K562 (cell line): Measurements from ENCODE around the gene TEX264. TPM values are rescaled to one million over a fixed set of nuclear protein-coding genes. Genes with fewer than 3 reads are reported as not detected.
A peak's percentile ranks its signal among the peaks of the same experiment; 100 is the strongest.

Source experiments
- ATAC-seq: fragments of 200-7000 bp; cut with Tn5 transposase; 3 replicates; pipeline ENCODE4 v1.9.1; 2020; ENCODE audit warnings: moderate library complexity
- BruUV-seq: library from RNA; stranded (reverse); fragments of 400-500 nt; replicated peaks from 2 replicates; lab custom pipeline; 2021; lab: Mats Ljungman, UMichigan
- CTCF ChIA-PET: fragments of 300-600 bp; formaldehyde crosslinking; extraction: SDS; loops from one replicate; lab custom pipeline; 2021; ENCODE audit warnings: low intra/inter-chr PET ratio; lab: Yijun Ruan, JAX
- POLR2A ChIA-PET: fragments of 300-600, 350-650 bp; sonication (Branson Sonifier 250); formaldehyde crosslinking; extraction: SDS; loops from one replicate; lab custom pipeline; 2021; ENCODE audit warnings: antibody characterized with exemption, inconsistent platforms; lab: Yijun Ruan, JAX
- DNase-seq, 4 experiments: peaks; one replicate each; pipeline versions ENCODE4 v3.0.0 to v3.0.0-alpha.2; 2011 to 2018; ENCODE audit warnings: low spot score in 3 of 4, mixed read lengths in 3 of 4; ENCODE audit errors: extremely low read depth in 1 of 4
- FAIRE-seq: peaks from 2 replicates; lab custom pipeline; 2011; peaks lifted over from hg19 to GRCh38; lab: Jason Lieb, UNC
- H2AFZ ChIP-seq: 2 replicates; pipeline ENCODE4 v1.6.0; 2011; ENCODE audit warnings: low read depth, low read length, control low read depth, inconsistent platforms
- H3K27ac ChIP-seq: fragments of 200-600 bp; 3 replicates; pipeline ENCODE4 v1.8.0; 2011; ENCODE audit warnings: low read depth, mild to moderate bottlenecking, control low read depth, inconsistent platforms, low read length, moderate library complexity, mixed read lengths; ENCODE audit errors: extremely low read depth
- H3K27me3 ChIP-seq, 2 experiments: fragments of 300-600 bp in 1 of 2; 2 replicates in 1 of 2; 3 replicates in 1 of 2; pipeline versions ENCODE4 v1.6.0 to v1.8.0; 2011; ENCODE audit warnings: inconsistent platforms in 2 of 2, low read length in 2 of 2, mild to moderate bottlenecking in 1 of 2, mixed read lengths in 1 of 2, moderate library complexity in 1 of 2; ENCODE audit not compliant: control insufficient read depth in 2 of 2, insufficient read depth in 2 of 2
- H3K36me3 ChIP-seq: fragments of 300-600 bp; 3 replicates; pipeline ENCODE4 v1.8.0; 2011; ENCODE audit warnings: mild to moderate bottlenecking, low read length, inconsistent platforms; ENCODE audit not compliant: control insufficient read depth, insufficient read depth
- H3K4me1 ChIP-seq, 2 experiments: fragments of 200-600 bp in 1 of 2; replicated peaks in 1 of 2; 2 replicates in 1 of 2; 3 replicates in 1 of 2; pipeline versions ENCODE4 v1.5.1 to v1.8.0; 2011; ENCODE audit warnings: inconsistent platforms in 2 of 2, low read length in 2 of 2, mild to moderate bottlenecking in 1 of 2, mixed read lengths in 1 of 2, moderate library complexity in 1 of 2; ENCODE audit not compliant: control insufficient read depth in 2 of 2, insufficient read depth in 2 of 2
- H3K4me2 ChIP-seq: 2 replicates; pipeline ENCODE4 v1.6.1; 2011; ENCODE audit warnings: low read length, control low read depth, inconsistent platforms, mixed read lengths; ENCODE audit not compliant: insufficient read depth
- H3K4me3 ChIP-seq: fragments of 200-600 bp; sonication (generic), shearing (Covaris generic); 2 replicates; pipeline ENCODE4 v1.5.1; 2016; ENCODE audit warnings: control low read depth, inconsistent platforms
- H3K79me2 ChIP-seq: fragments of 200-600 bp; 3 replicates; pipeline ENCODE4 v1.8.0; 2011; ENCODE audit warnings: low read length, inconsistent platforms; ENCODE audit not compliant: control insufficient read depth, insufficient read depth
- H3K9ac ChIP-seq, 2 experiments: 2 replicates each; pipeline versions ENCODE4 v1.6.0 to v1.6.1; 2011; ENCODE audit warnings: low read depth in 2 of 2, low read length in 2 of 2, control low read depth in 1 of 2, inconsistent platforms in 1 of 2, mild to moderate bottlenecking in 1 of 2, mixed read lengths in 1 of 2; ENCODE audit not compliant: insufficient read depth in 1 of 2
- H3K9me1 ChIP-seq: one replicate; pipeline ENCODE4 v1.6.0; 2011; ENCODE audit warnings: inconsistent platforms, mild to moderate bottlenecking, low read length, moderate library complexity; ENCODE audit not compliant: control insufficient read depth, insufficient read depth
- H3K9me3 ChIP-seq: replicated peaks from 2 replicates; pipeline ENCODE4 v1.5.1; 2011; ENCODE audit warnings: low read depth, low read length, inconsistent platforms; ENCODE audit not compliant: control insufficient read depth, insufficient read depth
- H4K20me1 ChIP-seq: replicated peaks from 2 replicates; pipeline ENCODE4 v1.6.1; 2011; ENCODE audit warnings: low read length, inconsistent platforms, mixed read lengths; ENCODE audit not compliant: control insufficient read depth, insufficient read depth
- ATF6 ChIP-seq: sonication (generic); formaldehyde crosslinking; IDR thresholded peaks from 2 replicates; pipeline ENCODE4 v1.4.0; 2020; ENCODE audit warnings: mild to moderate bottlenecking, missing genetic modification reagents
- CREB3L1 ChIP-seq: fragments of 450-650 bp; IDR thresholded peaks from 2 replicates; pipeline ENCODE4 v1.6.1; 2014; ENCODE audit warnings: low read depth, mild to moderate bottlenecking, moderate library complexity, borderline replicate concordance
- GATAD2B ChIP-seq: fragments of 450-650 bp; IDR thresholded peaks from 2 replicates; pipeline ENCODE4 v1.6.1; 2017; ENCODE audit warnings: mild to moderate bottlenecking, borderline replicate concordance
- HES1 ChIP-seq: fragments of 450-650 bp; IDR thresholded peaks from 2 replicates; pipeline ENCODE4 v1.6.1; 2016; ENCODE audit warnings: low read depth, mild to moderate bottlenecking, moderate library complexity
- MYC ChIP-seq, 2 experiments: fragments of 250-450 bp in 1 of 2; sonication (Bioruptor Pico) in 1 of 2; IDR thresholded peaks; 2 replicates each; pipeline versions ENCODE4 v1.5.1 to v1.6.1; 2012 to 2021; ENCODE audit warnings: low read depth in 2 of 2, borderline replicate concordance in 1 of 2, improper control_type of control experiment in 1 of 2, low read length in 1 of 2, mild to moderate bottlenecking in 1 of 2, moderate library complexity in 1 of 2
- SIX5 ChIP-seq, 2 experiments: IDR thresholded peaks; 2 replicates each; pipeline ENCODE4 v1.6.1; 2011; ENCODE audit warnings: low read length in 2 of 2, borderline replicate concordance in 1 of 2, low read depth in 1 of 2, mild to moderate bottlenecking in 1 of 2, moderate library complexity in 1 of 2; ENCODE audit not compliant: insufficient read depth in 1 of 2
- WGBS: fragments of 100-300 bp; shearing (Covaris generic); methylation state at CpG from one replicate; pipeline ENCODE4 v1.1.6; 2016; ENCODE audit warnings: low coverage, mixed read lengths; ENCODE audit not compliant: insufficient coverage; ENCODE audit errors: missing lambda C conversion rate; 5-methylcytosine and 5-hydroxymethylcytosine counted together
- in situ Hi-C: fragments of 300-500 bp; cut with MboI; formaldehyde crosslinking; loops from 4 replicates; pipeline ENCODE4 v1.15.0; 2018; ENCODE audit warnings: inconsistent platforms, mixed read lengths
- intact Hi-C: fragments of 100-400 bp; cut with micrococcal nuclease; formaldehyde crosslinking; loops from 2 replicates; pipeline ENCODE4 v1.14.2; 2022
- polyA plus RNA-seq, 8 experiments: library from polyadenylated mRNA; depleted of rRNA in 4 of 8; stranded (reverse) in 5 of 8; unstranded in 3 of 8; fragments of >200 nt; fragmentation: Nextera tagmentation in 2 of 8; fragmentation: Illumina TruSeq in 1 of 8; extraction: Ambion mirVana in 2 of 8; extraction: Trizol in 1 of 8; gene quantifications; 2 replicates each; pipeline versions ENCODE4 v1.2.1 to v1.2.3, GENCODE V29; 2011 to 2014; ENCODE audit warnings: inconsistent platforms in 1 of 8, missing spikeins in 1 of 8
- total RNA-seq, 7 experiments: library from RNA; depleted of rRNA in 6 of 7; stranded (reverse); fragments of >200 nt in 6 of 7; fragmentation: Illumina TruSeq in 2 of 7; extraction: Trizol in 2 of 7; gene quantifications; 2 replicates each; pipeline versions ENCODE4 v1.2.1 to v1.2.3, GENCODE V29; 2011 to 2021; ENCODE audit warnings: low replicate concordance in 1 of 7

TEX264 gene
- total and polyA plus RNA-seq, 9 of the 15 experiments (the other 6 are each of a cell fraction or from before 2014, with no cell fraction given) = 4.1 to 47.0 (median 31.0) TPM

- no peak for TF ChIP-seq HES1
These were observed 12.5 kb downstream of the TEX264 start (continued) for GRCh38 chr3:51683566-51683965.

GRCh38 chr3:51684971-51685751 lies 14.1 kb downstream of the TEX264 start:
- Histone ChIP-seq H3K4me1 (peaks cover 22 to 29% of the 10 kb centered on the region in 2 experiments), H3K4me3 (no peak overlapping the region), H3K4me2 (no peak overlapping the region), H4K20me1 (peaks cover 8% of the 10 kb centered on the region; the same call in 1 of the 2 replicates), H3K9me1 (peaks cover 7% of the 10 kb centered on the region), H3K27me3 (no peaks in the 10 kb centered on the region), H3K79me2 (no peaks in the 10 kb centered on the region; the same call in none of the 3 replicates), H3K9ac (peak overlapping the region in 1 of 2 experiments; percentile 36; a peak in 1 of 4 replicates), H2AFZ (no peak overlapping the region), H3K36me3 (peaks cover 52% of the 10 kb centered on the region; the same call in 1 of the 3 replicates), H3K27ac (no peak overlapping the region), H3K9me3 (no peaks in the 10 kb centered on the region)
- peak; percentile 39 for ATAC-seq
- in situ Hi-C loops (loop anchor here (5.0 to 25.0 kb wide), 2 partner anchors 183 to 1048 kb away; partner anchors contain the start of gene DCAF1), intact Hi-C loops (loop anchor here (5.0 kb wide), 2 partner anchors 43 to 298 kb away; partner anchors contain the start of gene MANF)
- POLR2A ChIA-PET = no interaction called here
- no TSS peak for BruUV-seq
- CTCF ChIA-PET = no interaction called here
- whole genome bisulfite sequencing = 25% methylated on average over 6 of the region's 7 CpGs
- DNase-seq = peak; percentile 18 to 34 (median 27)
- peak; percentile 55 for FAIRE-seq
- TF ChIP-seq ATF6 (CRISPR knock-in tag) = no peak
- TF ChIP-seq SIX5 (IDR thresholded peaks at IDR 0.05; ENCODE audit: borderline replicate concordance in 1 of 2, insufficient read depth in 1 of 2, low read depth in 1 of 2, low read length in 2 of 2) = no peak
- TF ChIP-seq MYC (IDR thresholded peaks at IDR 0.05; ENCODE audit: low read depth, low read length) = no peak
- TF ChIP-seq MYC (CRISPR knock-in tag; IDR thresholded peaks at IDR 0.05; ENCODE audit: borderline replicate concordance, low read depth) = no peak
- TF ChIP-seq CREB3L1 = no peak
- TF ChIP-seq GATAD2B = no peak
